Caco-2 (cell line): ENCODE results near the gene UGT1A8. TPM values are rescaled to one million over a fixed set of nuclear protein-coding genes. Genes with fewer than 3 reads are reported as not detected.
"Not testable (repeated sequence)": the region's sequence is repeated elsewhere in the genome, so short reads cannot be mapped to it uniquely, and the experiment has no call there.

ENCODE experiments used
- BruUV-seq: library from RNA; stranded (reverse); fragments of 400-500 nt; replicated peaks from 2 replicates; lab custom pipeline; 2021; lab: Mats Ljungman, UMichigan
- CTCF ChIA-PET: fragments of 300-600 bp; sonication (Branson Sonifier 250); formaldehyde crosslinking; loops from one replicate; lab custom pipeline; 2022; ENCODE audit warnings: antibody characterized with exemption; lab: Charles Lee
- POLR2A ChIA-PET: fragments of 300-600 bp; sonication (Branson Sonifier 250); formaldehyde crosslinking; loops from one replicate; lab custom pipeline; 2022; ENCODE audit warnings: antibody characterized with exemption; lab: Charles Lee
- DNase-seq, 2 experiments: peaks; one replicate each; pipeline versions ENCODE4 v3.0.0 to v3.0.0-alpha.2; 2020 to 2022
- H3K27me3 ChIP-seq: replicated peaks from 2 replicates; pipeline ENCODE4 v1.6.0; 2011; ENCODE audit warnings: low read length; ENCODE audit not compliant: control insufficient read depth, insufficient read depth
- H3K36me3 ChIP-seq: 2 replicates; pipeline ENCODE4 v1.5.1; 2011; ENCODE audit warnings: low read length; ENCODE audit not compliant: control insufficient read depth, insufficient read depth
- H3K4me1 ChIP-seq: fragments of 250-450 bp; sonication (Bioruptor Pico); 2 replicates; pipeline ENCODE4 v1.5.1; 2020; ENCODE audit warnings: mild to moderate bottlenecking
- H3K4me3 ChIP-seq: 2 replicates; pipeline ENCODE4 v1.5.1; 2011; ENCODE audit warnings: low read depth, mild to moderate bottlenecking, control low read depth, low read length
- H3K9me3 ChIP-seq: fragments of 250-450 bp; sonication (Bioruptor Pico); 2 replicates; pipeline ENCODE4 v1.5.1; 2020; ENCODE audit warnings: mild to moderate bottlenecking, moderate library complexity
- H3K27ac Mint-ChIP-seq: one replicate; pipeline ENCODE4 v1.8.0; 2022; ENCODE audit warnings: mixed read lengths; ENCODE audit not compliant: unreplicated experiment
- H3K27me3 Mint-ChIP-seq: one replicate; pipeline ENCODE4 v1.8.0; 2022; ENCODE audit warnings: mixed read lengths; ENCODE audit not compliant: insufficient read depth, unreplicated experiment
- H3K36me3 Mint-ChIP-seq: one replicate; pipeline ENCODE4 v1.8.0; 2022; ENCODE audit warnings: mild to moderate bottlenecking, mixed read lengths; ENCODE audit not compliant: insufficient read depth, unreplicated experiment
- H3K4me1 Mint-ChIP-seq: one replicate; pipeline ENCODE4 v1.8.0; 2022; ENCODE audit warnings: low read depth, mixed read lengths; ENCODE audit not compliant: unreplicated experiment
- H3K4me3 Mint-ChIP-seq: one replicate; pipeline ENCODE4 v1.8.0; 2022; ENCODE audit warnings: mild to moderate bottlenecking, moderate library complexity, mixed read lengths; ENCODE audit not compliant: unreplicated experiment
- H3K9me3 Mint-ChIP-seq: one replicate; pipeline ENCODE4 v1.8.0; 2022; ENCODE audit warnings: mixed read lengths; ENCODE audit not compliant: unreplicated experiment
- intact Hi-C: fragments of 100-400 bp; cut with micrococcal nuclease; formaldehyde crosslinking; loops from one replicate; pipeline ENCODE4 v1.10.0; 2022; ENCODE audit not compliant: unreplicated experiment
- total RNA-seq: library from RNA; stranded (reverse); gene quantifications from 2 replicates; pipeline ENCODE4 v1.2.3, GENCODE V29; 2022
- TF ChIP-seq, protein P1 (sequence below), 2 experiments: fragments of 200-600 bp in 1 of 2; IDR thresholded peaks; 1 replicate in 1 of 2; 2 replicates in 1 of 2; pipeline versions ENCODE4 v1.5.1 to v1.8.0; 2011 to 2022; ENCODE audit warnings: antibody characterized with exemption in 1 of 2, control low read depth in 1 of 2, inconsistent platforms in 1 of 2, low read depth in 1 of 2, low read length in 1 of 2, mild to moderate bottlenecking in 1 of 2, moderate library complexity in 1 of 2; ENCODE audit not compliant: insufficient read depth in 1 of 2, severe bottlenecking in 1 of 2, unreplicated experiment in 1 of 2

The UGT1A8 gene
- total RNA-seq, 1 experiment from 2014 or later, result 0.50 TPM

DNA sequence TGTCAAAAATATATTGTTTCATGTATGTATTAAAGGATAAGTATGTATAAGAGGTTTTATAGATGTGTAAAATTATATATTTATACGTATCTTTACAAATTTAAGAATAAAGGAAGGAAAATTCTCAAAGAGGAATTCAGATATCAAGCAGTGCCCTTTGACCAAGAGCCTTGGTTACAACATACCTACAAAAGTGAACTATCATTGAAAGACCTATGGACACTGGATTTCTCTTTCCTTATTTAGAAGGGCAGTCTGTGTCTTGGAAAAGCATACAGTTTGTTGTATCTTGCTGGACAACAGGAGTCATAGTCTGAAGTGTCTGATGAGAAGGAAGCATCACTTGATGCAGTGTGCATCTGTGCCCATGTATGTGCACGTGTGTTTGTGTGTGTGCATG lies 29.0 kb upstream of the UGT1A8 start:
- Histone ChIP-seq H3K9me3 (no peaks in the 10 kb centered on the region), H3K36me3 (no peaks in the 10 kb centered on the region), H3K4me3 (no peak overlapping the region), H3K27me3 (no peaks in the 10 kb centered on the region), H3K4me1 (no peaks in the 10 kb centered on the region)
- no peaks in the 10 kb centered on the region for H3K9me3 Mint-ChIP-seq
- ChIA-PET POLR2A (no interaction called here), CTCF (no interaction called here)
- no peak for DNase-seq
- intact Hi-C loops, result no loop called here
- H3K4me3 Mint-ChIP-seq, result no peak overlapping the region
- no peaks in the 10 kb centered on the region for H3K27me3 Mint-ChIP-seq
- H3K36me3 Mint-ChIP-seq, result no peaks in the 10 kb centered on the region
- BruUV-seq, result no TSS peak
- H3K4me1 Mint-ChIP-seq, result peaks cover 4% of the 10 kb centered on the region
- no peak overlapping the region for H3K27ac Mint-ChIP-seq
- TF ChIP-seq, protein P1, sequence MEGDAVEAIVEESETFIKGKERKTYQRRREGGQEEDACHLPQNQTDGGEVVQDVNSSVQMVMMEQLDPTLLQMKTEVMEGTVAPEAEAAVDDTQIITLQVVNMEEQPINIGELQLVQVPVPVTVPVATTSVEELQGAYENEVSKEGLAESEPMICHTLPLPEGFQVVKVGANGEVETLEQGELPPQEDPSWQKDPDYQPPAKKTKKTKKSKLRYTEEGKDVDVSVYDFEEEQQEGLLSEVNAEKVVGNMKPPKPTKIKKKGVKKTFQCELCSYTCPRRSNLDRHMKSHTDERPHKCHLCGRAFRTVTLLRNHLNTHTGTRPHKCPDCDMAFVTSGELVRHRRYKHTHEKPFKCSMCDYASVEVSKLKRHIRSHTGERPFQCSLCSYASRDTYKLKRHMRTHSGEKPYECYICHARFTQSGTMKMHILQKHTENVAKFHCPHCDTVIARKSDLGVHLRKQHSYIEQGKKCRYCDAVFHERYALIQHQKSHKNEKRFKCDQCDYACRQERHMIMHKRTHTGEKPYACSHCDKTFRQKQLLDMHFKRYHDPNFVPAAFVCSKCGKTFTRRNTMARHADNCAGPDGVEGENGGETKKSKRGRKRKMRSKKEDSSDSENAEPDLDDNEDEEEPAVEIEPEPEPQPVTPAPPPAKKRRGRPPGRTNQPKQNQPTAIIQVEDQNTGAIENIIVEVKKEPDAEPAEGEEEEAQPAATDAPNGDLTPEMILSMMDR (IDR thresholded peaks at IDR 0.05; ENCODE audit: insufficient read depth in 1 of 2, low read depth in 1 of 2, low read length in 1 of 2, severe bottlenecking in 1 of 2, unreplicated experiment in 1 of 2), result no peak

DNA sequence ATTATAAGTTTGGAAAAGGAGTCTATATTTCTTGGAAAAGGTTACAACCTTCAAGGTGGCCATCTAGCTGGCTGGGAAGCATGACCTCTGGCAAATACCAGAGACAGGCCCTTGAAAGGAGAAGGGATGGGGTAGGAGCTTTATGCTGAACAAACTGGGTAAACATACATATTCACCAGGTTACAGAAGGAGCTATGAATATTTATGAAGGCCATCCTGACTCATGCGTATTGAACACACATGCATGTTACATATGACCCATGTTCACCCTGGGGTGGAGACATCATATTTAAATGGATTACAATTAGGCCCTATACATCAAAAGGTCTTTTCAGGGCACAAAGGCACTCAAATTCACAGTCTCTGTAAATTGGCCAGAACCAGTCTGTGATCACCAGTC lies 24.7 kb upstream of the UGT1A8 start:
- POLR2A ChIA-PET, H3K27ac Mint-ChIP-seq, H3K36me3 ChIP-seq, H3K4me1 ChIP-seq, CTCF ChIA-PET, H3K27me3 Mint-ChIP-seq, H3K36me3 Mint-ChIP-seq, H3K9me3 ChIP-seq, H3K4me3 Mint-ChIP-seq, DNase-seq, H3K4me1 Mint-ChIP-seq, H3K4me3 ChIP-seq, BruUV-seq, intact Hi-C loops, H3K27me3 ChIP-seq: not testable (repeated sequence)
- peaks cover 13% of the 10 kb centered on the region for H3K9me3 Mint-ChIP-seq

DNA sequence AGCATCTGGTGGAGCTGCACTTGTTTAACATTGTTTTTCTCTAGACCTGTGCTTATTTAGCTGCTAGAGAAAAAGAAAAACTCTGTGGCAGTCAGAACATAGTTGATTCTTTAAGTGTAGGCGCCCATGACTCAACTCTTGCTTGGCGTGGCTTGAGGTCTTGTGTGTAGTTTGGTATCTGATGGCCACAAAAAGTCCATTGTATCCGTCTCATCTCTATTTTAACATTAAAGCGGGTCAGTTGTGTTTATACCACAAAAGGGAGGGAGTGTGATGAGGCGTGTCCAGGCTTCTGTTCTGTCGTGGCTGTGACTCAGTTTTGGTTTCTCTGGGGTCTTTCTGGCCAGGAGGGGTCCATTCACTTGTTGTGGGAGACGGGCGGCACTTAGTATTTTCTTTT lies 24.2 kb upstream of the UGT1A8 start:
- no peak for DNase-seq
- H3K4me1 ChIP-seq, result no peaks in the 10 kb centered on the region
- Mint-ChIP-seq H3K4me3 (no peak overlapping the region), H3K36me3 (no peaks in the 10 kb centered on the region), H3K9me3 (peaks cover 13% of the 10 kb centered on the region), H3K4me1 (no peaks in the 10 kb centered on the region), H3K27ac (no peak overlapping the region), H3K27me3 (no peaks in the 10 kb centered on the region)
- BruUV-seq, result no TSS peak
- intact Hi-C loops, result no loop called here
- no peaks in the 10 kb centered on the region for H3K27me3 ChIP-seq
- H3K36me3 ChIP-seq, result no peaks in the 10 kb centered on the region
- CTCF ChIA-PET, result no interaction called here
- POLR2A ChIA-PET, result no interaction called here
- H3K9me3 ChIP-seq, result no peaks in the 10 kb centered on the region
- no peak overlapping the region for H3K4me3 ChIP-seq
- TF ChIP-seq, protein P1 (IDR thresholded peaks at IDR 0.05; ENCODE audit: insufficient read depth in 1 of 2, low read depth in 1 of 2, low read length in 1 of 2, severe bottlenecking in 1 of 2, unreplicated experiment in 1 of 2), result no peak

DNA sequence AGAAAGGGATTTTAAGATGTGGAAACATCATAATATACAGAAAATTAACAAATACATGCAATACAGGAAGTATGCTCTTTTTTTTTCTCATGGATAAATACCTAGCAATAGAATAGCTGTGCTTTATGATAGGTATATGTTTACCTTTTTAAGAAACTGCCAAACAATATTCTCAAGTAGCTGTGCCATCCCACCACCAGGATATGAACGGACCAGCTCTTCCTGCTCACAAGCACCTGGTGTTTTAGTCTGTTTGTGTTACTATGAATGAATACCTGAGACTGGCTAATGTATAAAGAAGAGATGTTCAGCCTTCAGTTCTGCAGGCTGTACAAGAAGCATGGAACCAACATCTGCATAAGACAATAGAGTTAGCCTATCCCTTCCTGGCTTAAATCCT lies 19.9 kb upstream of the UGT1A8 start:
- no peak for DNase-seq
- H3K9me3 Mint-ChIP-seq, result peaks cover 13% of the 10 kb centered on the region
- H3K36me3 ChIP-seq, result no peaks in the 10 kb centered on the region
- H3K4me1 Mint-ChIP-seq, result no peaks in the 10 kb centered on the region
- CTCF ChIA-PET, result no interaction called here
- H3K27ac Mint-ChIP-seq, result no peak overlapping the region
- H3K9me3 ChIP-seq, result no peaks in the 10 kb centered on the region
- H3K27me3 ChIP-seq, result no peaks in the 10 kb centered on the region
- no peaks in the 10 kb centered on the region for H3K36me3 Mint-ChIP-seq
- intact Hi-C loops, result no loop called here
- no peak overlapping the region for H3K4me3 ChIP-seq
- POLR2A ChIA-PET, result no interaction called here
- H3K4me1 ChIP-seq, result no peaks in the 10 kb centered on the region
- H3K27me3 Mint-ChIP-seq, result no peaks in the 10 kb centered on the region
- BruUV-seq, result no TSS peak
- H3K4me3 Mint-ChIP-seq, result no peak overlapping the region
- TF ChIP-seq, protein P1 (IDR thresholded peaks at IDR 0.05; ENCODE audit: insufficient read depth in 1 of 2, low read depth in 1 of 2, low read length in 1 of 2, severe bottlenecking in 1 of 2, unreplicated experiment in 1 of 2), result no peak
